GOT3 (cell line): ENCODE results near the gene INSIG2.
"Not testable (repeated sequence)": the region's sequence is repeated elsewhere in the genome, so short reads cannot be mapped to it uniquely, and the experiment has no call there.

Experiments used
- DNase-seq: peaks from one replicate; lab custom pipeline; 2025; ENCODE audit warnings: mixed read lengths; lab: John Stamatoyannopoulos, UW

INSIG2 gene

GRCh38 chr2:118059919-118060478, 28.3 kb upstream of the INSIG2 start:
- no peak for DNase-seq

GRCh38 chr2:118061135-118061955, 26.9 kb upstream of the INSIG2 start:
- no peak for DNase-seq

DNA sequence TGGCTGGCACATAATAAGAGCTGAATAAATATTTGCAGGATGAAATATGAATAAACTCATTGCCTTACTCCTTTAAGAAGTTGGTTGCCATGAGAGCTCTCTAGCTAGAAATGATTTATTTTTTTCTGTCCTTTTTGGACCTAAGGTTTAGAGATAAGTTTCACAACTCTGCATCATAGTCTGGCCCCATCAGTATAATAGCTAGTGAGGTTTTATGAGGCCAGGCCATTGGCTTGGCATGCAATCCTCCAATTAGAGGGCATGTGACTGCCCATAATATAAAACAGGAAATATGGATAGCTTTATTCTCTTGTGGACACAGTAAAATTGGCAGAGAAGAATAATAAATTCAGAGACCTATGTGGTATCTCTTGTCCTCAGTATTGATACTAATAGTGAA, 26.2 kb upstream of the INSIG2 start:
- no peak for DNase-seq

DNA sequence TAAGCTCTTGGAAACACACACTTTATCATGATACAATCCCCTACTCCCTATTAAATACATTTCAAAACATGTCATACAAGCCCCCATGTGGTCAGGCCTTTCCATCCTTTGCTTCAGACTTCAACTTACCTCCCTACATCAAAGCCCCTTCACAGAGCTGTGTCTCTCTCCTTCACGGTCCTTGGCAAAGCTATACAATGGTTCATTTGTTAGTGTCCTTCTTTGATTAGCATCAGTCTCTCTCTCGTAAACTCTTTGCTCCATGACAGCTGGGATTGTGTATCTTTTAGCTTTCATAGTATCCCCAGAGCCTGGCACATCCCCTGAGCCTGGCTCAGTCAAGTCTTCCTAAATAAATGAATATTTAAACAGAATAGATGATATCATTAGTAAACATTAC, 25.6 kb upstream of the INSIG2 start:
- no peak for DNase-seq

GRCh38 chr2:118065015-118065706, 23.1 kb upstream of the INSIG2 start:
- no peak for DNase-seq

DNA sequence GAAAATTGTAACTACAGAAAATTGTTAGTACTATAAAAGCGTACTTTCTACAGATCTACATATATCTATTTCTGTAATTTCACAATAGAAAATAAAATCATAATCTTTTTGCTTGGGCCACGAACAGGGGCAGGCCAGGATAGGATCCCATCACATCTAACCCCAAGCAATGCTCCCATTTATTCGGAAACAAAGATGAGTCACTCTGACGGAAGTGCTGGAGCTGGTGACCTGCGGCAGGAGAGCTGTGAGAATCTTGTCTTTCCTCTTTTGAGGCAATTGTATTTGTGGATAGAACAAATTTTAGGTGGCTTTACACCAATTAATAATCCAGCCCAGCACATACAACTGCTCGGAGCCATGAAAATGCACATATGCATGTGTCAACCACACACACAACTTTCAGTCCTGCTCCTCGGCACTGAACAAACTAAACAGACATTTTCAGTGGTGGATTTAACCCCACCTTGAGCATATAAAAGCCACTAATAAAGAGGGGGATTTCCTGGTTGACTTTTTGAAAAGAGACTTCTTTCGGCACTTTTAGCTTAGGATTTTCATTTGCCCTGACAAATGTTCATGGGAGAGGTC, 22.3 kb upstream of the INSIG2 start:
- DNase-seq = no peak

DNA sequence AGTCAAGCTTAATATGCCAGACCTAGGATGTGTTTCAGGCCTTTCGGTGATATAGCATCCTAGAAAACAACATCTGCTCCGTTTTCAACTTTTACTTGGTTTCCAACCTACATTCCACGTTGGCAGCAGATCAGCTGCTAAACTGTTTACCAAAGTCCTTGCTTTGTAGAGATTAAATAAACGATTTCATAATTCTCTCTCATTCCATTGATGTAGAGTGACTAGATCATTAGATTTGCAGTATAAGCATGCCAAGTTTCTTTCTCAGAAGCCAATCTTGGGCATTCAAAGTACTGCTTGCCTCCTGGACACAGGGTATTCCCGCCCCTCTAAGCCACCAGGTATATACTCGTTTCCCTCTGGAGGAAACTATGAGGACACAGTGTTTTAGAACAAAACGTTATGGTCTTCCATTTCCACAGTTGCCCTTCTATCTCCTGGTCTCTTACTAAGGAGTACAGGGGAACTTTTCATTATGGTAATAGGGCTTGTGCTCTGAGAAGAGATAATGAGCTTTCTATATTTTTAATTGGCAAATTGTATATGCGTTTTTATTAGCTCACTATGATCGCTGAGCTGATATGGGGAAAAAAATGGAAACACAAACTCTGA, 10.5 kb upstream of the INSIG2 start:
- no peak for DNase-seq

- no peak for DNase-seq
These were observed 9.5 kb upstream of the INSIG2 start for GRCh38 chr2:118078734-118079133.

- no peak for DNase-seq
These were observed 3.7 kb upstream of the INSIG2 start for GRCh38 chr2:118084491-118085089.

DNA sequence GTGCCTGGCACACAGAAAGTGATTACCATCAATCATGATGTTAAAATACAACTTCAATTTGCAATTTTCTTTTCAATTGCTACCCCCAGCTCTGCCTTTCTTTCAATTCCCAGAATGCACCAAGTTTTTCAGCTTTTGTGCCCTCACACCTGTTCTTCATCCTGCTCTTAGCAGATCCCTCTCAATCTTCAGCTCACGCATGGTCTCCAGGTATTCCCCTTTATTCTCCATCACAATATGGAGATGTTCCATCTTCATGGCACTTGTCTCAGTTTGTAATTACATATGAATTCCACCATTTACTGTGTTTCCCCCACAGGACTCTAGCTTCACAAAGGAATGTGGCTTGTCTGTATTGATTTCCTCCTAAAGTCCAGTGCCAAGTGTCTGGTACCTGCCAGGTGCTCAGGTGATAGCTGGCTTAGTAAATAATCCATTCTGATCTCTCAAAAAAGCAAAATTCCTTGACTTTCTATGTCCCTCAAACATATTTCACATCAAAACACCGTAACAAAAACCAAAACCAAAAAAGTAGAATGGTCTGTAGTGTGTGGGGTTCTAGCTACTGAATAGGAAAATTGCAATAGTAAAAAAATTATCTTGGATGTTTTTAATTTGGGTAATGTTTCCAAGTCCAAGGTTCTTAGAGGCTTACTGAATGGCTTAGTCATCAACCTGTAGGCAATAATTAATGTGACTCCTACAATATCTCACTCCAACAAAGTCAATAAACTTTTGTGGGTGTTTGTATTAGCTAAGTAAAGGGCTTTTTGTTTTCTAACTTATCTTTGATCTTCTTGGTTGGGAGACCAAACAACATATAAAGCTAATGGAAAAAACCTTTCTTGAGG, 2.9 kb upstream of the INSIG2 start:
- DNase-seq = no peak

- DNase-seq = no peak
These were observed 2.1 kb upstream of the INSIG2 start for GRCh38 chr2:118086024-118086633.

DNA sequence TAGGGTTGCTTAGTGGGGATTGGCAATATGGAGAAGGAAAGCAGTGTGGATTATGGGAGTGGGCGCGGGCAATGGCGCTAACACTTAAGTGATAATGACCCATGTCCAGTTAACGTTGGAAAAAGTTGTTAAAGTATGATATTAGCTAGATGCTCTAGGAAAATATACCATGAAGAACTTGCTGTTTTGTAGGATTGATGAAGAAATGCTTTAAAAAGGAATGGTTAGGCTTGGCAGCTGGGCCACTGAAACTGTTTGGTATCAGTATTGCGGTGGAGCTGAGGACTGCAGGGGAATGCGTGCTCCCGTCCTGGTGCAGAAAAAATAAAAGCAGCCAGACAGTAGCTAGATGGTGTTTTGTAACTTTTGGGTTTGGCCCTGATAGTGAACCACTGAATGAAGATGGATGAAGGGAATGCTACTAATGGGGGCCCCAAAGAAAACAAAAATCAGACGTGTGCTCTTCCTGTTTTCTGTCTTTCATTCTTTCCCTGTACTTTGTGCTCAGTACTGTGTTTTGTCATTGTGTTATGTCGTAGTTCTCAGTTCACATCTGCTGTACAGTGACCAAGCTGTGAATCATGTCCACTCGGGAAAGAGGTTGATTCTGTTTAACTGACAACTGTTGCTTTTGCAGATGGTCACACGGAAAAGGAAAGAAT, 999 bp downstream of the INSIG2 start:
- no peak for DNase-seq

GRCh38 chr2:118090387-118091139, 2.3 kb downstream of the INSIG2 start:
- DNase-seq = no peak

DNA sequence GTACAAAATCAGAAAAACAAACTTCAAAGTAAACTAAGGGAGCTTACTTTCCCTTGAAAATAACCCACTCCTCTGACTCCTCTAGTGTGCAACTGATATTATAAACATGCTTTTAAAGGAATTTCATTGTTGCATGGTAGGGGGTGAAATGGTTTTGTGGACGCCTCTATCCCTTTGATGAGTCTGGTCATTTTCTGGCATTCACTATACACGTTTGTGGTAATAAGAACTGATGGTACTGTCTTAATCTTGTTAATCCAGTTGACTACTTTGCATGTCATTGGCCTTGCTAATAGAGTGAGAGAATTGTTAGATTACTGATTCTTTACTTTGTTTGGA, 2.8 kb downstream of the INSIG2 start:
- no peak for DNase-seq

DNA sequence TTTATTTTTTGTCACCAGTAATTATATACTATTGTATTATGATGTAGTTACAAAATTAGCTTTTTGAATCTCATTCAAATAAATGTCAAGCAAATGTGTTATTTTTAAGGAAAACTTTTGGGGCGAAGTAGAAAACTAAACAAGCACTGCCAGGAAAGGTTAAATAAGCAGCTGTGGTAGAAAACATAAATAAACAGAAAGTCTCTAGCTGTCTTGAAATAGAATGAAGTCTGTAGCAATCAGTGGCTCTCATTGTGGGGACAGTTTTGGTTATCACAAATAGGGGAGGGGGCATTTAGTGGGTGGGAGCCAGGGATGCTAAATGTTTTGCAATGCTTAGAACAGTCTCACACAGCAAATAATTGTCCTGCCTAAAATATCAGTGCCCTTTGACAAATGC, 3.4 kb downstream of the INSIG2 start:
- DNase-seq = no peak

GRCh38 chr2:118094102-118094501, 5.8 kb downstream of the INSIG2 start:
- not testable (repeated sequence) for DNase-seq

DNA sequence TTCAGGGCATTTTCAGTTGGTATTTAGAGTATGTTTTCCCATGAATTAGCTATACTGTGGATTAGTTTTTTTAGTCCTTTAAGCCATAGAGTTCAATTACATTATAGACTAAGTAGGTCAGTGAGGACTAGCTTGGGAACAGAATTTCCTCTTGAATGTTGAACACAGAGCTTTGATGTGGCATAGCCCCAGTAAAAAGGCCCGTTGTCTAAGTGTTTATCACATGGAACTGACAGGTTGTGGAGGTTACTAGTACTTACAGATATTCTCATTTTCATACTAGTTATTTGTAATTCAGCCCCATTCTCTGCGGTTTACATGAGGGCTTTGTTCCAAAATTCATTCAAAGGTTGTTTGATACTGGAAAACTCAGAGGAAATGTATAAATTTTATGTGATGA, 6.2 kb downstream of the INSIG2 start:
- DNase-seq = no peak

GRCh38 chr2:118095610-118096009, 7.3 kb downstream of the INSIG2 start:
- no peak for DNase-seq

DNA sequence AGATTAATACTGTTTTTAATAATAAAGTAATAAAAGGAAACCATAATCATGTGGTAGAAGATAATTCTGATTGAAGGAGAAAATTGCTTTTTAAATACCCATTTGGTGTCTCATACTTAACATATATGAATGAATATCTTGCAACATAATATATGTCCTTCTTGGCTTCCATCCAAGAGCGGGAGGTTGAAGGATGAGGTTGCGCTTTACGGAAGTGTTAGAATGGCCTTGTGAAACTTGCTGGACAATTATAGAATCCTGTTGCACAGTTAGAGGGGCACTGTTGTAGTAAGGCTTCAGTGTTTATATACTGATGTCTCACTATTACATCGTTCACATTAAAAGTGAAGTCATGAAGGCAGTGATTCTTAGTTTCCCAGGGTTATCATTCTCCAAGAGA, 9.4 kb downstream of the INSIG2 start:
- no peak for DNase-seq
